GM12892 (cell line): Measurements from ENCODE around the gene UNC119.

ENCODE experiments used
- POLR2A ChIP-seq: IDR thresholded peaks from 2 replicates; pipeline ENCODE4 v1.6.1; 2011; ENCODE audit warnings: low read depth, low read length, control low read depth
- POLR2AphosphoS5 ChIP-seq: IDR thresholded peaks from 2 replicates; pipeline ENCODE4 v1.6.1; 2011; ENCODE audit warnings: low read depth, low read length, control low read depth

DNA sequence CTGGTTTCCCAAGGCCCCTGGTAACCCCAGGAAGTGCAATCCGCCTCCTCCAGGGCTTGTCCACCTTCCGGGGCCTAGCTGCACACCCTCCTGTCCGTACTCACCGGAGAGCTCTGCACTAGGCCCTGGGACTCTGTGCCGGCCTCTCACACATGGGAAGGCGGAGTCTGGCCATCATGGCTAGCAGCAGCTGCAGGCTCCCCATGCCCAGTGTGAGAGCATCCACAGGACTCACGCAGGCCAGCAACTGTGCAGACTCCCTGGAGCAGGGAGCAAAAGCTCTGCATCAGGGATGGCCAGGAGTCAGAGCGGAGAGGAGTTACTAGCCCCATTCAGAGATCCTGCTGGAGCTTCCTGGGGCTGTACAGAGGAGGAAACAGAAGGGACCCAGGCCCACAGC is 26.0 kb downstream of the UNC119 start:
- TF ChIP-seq POLR2AphosphoS5 (no peak), POLR2A (no peak)
